Cortex of kidney (tissue), 1 donor: Measurements from ENCODE around the gene CLDN22.

Experiments used
- DNase-seq: peaks from one replicate; lab custom pipeline; 2025; lab: John Stamatoyannopoulos, UW

The CLDN22 gene

DNA sequence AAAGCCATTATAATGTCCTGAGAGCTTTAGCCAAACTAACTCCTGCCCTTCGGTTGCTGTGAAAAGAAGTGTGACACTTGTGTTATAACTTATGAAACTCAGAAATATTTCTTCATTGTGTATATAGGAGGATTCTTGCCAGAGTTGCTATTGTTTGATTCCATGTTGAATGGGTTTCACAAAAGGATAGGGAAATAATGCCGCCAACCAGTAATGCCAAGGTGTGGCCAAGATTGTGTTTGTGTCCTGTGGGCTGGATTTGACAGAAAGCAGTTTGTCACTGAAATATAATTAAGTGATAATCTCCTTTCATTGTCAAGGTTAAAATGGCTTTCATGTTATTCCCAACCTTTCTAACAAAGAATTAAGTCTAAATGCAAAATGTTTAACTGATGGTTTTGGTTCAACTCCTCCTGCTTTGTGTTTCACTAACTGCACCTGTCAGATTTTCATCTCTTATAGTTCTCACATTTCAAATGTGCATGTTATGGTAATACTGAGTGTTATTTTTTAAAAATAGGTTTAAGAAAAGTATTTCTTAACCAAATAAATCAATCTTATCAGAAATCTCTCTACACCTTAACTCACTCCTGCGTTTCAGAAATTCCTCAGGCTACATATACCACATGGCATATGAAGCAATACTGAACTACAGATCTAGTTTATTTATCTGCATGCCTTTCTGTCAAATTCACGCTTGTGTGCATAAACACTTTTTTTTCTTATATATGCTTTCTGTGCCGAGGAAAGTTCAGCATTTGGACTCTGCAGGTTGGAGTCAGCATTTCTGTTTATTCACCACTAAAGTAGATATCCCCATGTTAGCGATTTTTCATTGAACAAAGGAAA, at the start of gene CLDN22:
Gene CLDN22, minus strand, starts transcription at position 66 of the 849 bp plus-strand sequence. Its CDS starts 58 bp downstream, at position 8.
- no peak for DNase-seq

DNA sequence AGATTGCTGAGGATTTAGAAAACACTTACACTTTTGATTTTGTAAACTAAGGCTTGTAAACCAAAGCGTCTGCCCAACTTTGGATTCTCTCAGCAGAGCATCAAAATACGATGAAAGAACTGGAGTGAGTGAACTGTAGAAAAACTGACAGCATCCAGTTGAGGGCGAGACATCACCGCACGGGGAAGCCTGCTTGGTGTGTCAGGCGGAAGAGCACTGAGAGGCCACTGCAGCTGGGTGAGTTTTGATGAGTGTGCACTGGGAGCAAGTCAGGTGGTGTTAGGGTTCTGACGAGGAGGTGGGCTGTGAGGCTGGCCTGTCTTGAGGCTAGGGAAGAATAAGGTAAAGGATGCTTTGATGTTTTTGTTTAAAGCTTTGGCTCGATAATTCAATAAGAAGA, 49.0 kb upstream of the CLDN22 start:
- no peak for DNase-seq

DNA sequence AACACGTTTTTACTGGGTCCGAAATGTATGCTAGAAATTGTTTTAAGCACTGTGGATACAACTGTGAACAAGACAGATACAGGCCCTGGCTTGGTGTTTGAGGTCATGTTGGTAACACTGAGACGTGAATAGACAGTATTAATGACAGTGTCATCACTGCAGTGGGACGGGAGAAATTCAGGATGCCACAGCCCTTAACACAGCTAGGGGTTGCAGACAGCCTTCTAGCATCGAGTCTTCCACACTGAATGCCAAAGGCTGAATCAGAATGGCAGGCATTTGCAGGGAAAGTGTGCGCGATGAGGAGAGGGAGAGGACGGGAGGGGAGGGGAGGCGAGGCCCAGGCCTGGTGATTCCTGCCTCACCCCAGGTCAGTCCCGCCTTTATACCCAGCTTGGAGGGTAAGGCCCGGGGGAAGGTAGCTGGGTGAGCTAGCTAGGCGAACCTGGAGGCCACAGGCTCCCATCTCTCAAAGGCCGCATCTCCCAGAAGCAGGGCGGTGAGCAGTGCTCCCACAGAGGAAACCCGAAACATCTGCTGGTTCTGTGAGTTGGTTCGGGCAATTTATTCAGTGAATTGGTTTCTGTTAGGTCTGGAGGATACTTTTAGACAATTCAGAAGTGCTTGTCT, 46.2 kb upstream of the CLDN22 start:
- no peak for DNase-seq

DNA sequence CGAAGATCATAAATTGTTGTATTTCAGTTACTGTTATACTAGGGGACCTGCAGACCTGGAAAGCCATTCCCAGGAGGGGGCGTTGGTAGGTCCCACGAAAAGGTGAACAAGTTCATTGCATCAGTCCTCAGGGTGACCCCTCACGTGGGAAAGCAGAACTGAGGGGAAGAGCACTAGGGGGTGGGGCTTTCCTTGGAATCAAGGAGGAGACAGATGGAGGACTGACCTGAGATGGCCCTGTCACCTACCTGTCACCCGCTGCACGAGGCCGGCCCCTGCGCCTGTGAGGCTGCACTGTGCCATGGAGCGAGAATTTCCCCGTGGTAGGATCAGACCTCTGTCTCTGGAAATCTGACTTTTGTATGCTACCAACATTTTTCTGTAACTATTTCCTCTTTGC, 43.9 kb upstream of the CLDN22 start:
- no peak for DNase-seq

DNA sequence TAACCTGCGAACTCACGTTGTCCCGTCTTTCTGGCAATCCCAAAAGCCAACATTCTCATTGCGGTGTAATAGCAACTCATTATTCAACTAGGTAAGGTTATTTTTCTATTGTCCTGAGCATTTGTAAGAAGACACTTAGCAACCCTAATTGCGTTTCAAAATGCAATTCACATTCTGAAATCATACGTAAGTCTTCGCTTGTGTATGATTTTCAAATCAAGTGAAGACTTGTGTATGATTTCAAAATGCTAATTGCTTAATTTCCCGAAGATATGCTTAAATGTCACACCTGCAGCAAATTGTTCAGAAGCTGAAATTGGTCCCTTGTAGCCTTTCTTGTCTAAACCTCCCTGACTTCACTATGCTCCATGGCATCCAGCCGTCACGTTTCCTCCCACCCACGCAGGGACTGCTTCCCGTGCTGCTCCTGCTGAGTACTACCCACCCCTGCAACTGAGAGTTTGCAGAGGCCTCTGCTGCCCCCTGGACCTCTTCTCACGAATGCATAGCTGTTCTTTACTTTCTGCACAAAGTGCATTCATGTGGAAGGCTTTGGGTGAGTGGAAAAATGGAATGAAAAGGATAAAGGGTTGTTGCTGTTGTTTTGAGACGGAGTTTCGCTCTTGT, 43.0 kb upstream of the CLDN22 start:
- DNase-seq = no peak

- no peak for DNase-seq
These were observed 42.0 kb upstream of the CLDN22 start for GRCh38 chr4:183362036-183362435.

DNA sequence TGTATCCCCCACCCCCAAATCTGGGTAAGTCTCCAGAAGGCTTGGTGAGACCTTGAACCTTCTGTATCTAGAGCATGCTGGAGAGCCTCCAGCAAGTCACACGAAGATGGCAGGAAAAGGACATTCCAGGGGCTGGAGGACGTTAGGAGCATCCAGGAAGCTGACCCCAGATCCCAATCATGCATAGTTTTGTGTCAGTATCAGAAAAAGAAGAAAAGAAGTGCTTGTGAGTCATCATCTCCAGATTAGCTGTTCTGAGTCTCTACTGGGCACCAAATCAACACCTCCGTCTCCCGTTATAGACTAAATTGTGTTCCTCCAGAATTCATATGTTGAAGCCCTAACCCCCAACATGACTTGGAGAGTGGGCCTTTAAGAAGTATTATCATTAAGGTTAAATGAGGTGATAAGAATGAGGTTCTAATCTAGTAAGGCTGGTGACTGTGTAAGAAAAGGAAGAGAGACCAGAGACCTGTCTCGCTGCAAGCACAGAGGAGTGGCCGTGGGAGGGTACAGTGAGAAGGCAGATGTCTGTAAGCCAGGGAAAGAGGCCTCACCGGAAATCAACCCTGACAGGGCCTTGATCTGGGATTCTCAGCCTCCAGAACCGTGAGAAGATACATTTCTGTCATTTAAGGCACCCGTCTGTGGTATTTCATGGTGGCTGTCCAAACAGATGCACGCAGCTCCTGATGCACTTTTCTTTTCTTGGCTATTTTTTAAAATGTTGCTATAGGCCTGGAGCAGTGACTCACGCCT, 40.3 kb upstream of the CLDN22 start:
- no peak for DNase-seq

GRCh38 chr4:183358215-183358755, 38.2 kb upstream of the CLDN22 start:
- no peak for DNase-seq

GRCh38 chr4:183356931-183357675, 37.0 kb upstream of the CLDN22 start:
- DNase-seq = no peak

DNA sequence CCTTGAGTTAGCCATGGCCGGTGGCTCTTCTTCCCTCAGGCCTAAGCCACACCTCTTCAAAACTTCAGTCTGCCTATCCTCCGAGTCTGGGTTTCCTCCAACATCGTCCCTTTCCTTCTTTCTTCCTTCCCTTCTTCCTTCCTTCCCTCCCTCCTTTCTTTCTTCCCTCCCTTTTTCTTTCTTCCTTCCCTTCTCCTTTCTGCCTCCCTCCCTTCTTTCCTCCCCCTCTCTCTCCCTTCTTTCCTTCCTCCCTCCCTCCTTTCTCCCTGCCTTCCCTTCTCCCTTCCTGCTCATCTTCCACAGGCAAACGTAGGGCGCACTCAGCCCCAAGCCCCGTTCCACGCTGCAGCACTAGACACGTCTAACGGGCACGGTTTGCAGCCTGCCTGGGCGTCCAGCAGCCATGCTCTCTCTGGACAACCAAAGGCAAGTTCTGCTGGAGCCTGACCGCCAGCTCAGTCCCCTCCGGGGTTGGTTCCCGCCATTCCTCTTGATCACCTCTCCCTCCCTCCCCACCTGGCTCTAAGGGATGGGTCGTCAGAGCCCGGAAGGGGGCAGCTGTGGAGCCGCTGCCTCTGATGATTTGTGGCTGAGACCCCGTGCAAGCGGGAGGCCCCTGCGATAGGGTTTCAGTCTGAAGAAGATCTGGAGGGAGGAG, 36.2 kb upstream of the CLDN22 start:
- DNase-seq = no peak

DNA sequence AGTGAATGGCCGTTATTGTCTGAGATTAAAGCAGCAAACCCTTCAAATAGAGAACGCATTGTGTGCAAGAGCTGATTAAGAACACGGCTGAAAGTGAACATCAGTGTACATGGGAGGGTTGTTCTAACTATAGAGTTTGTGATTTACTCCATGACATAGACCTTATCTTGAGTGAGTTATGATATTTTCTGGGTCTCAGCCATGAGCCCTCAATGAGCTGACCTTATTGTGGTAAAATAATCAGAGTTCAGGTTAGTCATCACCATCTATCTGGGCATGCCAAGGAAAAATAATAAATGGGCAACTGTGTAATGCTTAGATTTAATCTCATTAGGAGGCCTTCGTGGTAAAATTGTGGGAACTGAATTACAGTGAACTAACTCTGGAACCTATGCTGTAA, 35.3 kb upstream of the CLDN22 start:
- DNase-seq = no peak

DNA sequence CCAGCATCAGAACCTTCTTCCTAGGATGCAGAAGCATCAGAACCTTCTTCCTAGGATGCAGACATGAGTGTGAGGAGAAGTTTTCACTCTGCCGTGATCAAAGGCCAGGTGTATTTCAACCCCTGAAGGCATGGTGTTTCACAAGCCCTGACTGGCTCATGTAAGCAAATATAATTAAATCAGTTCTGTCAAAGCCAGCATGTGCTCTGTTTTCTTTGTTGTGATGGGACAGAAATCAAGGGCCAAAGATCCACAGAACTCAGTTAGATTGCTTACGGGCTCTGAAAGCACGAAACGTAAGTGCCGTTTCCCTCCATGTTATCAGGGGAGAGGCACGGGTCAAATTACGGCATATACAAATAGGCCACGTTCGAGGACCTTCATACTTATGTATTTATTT, 34.1 kb upstream of the CLDN22 start:
- DNase-seq = no peak

DNA sequence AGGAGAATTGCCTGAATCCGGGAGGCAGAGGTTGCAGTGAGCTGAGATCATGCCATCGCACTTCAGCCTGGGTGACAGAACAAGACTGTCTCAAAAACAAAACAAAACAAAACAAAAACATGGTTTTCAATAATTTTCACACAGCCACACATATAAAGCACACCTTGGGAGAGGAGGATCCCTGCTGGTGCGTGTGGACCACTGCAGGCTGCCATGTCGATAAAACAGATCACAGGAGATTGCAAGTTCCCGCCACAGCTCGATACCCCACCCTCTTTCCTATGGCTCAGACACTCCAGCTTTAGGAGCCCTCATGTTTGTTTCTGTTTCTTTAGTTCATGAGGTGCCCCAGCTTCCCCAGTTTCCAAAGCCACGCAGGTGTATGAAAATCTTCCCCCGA, 33.5 kb upstream of the CLDN22 start:
- DNase-seq = no peak

GRCh38 chr4:183352546-183352945, 32.5 kb upstream of the CLDN22 start:
- no peak for DNase-seq

- DNase-seq = no peak
These were observed 30.4 kb upstream of the CLDN22 start for GRCh38 chr4:183350317-183351071.

GRCh38 chr4:183349673-183350072, 29.6 kb upstream of the CLDN22 start:
- DNase-seq = no peak

- no peak for DNase-seq
These were observed 28.9 kb upstream of the CLDN22 start for GRCh38 chr4:183348706-183349659.

DNA sequence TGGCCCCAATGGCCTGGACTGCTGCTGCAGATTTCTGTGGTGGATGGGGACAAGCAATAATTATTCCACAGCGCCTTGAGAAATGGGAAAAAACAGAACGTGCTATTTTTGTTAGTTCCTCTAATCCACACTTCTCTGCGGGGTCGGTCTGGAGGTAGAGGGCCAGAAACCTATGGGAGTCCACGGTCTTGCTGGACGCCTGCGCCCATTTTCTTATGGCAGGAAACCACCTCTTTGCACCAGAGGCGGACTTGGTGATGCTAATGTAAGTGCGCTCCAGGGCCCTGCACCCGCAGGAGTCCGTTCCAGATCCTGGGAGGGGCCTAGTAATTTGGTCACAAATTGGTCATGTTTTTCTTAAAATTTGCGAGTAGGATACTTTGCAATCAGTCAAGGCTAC, 28.1 kb upstream of the CLDN22 start:
- DNase-seq = no peak

DNA sequence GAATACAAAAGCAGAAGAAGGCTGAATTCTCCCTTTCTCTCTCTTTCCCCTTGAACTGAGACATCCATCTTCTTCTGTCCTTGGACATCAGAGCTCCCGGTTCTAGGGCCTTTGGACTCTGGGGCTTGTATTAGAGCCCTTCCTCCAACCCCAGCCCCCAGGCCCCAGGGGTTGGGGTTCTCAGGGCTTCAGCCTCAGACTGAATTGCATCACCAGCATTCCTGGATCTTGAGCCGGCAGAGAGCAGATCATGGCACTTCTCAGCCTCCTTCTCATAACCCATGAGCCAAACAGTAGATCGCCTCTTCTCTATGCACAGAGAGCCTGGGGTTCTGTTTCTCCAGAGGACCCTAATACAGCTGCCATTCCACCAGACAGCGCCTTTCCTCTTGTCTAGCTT, 27.5 kb upstream of the CLDN22 start:
- no peak for DNase-seq
